ENCODE measurements around the gene RUBCNL.

RUBCNL gene

GRCh38 chr13:46313024-46313423 lies 74.0 kb downstream of the RUBCNL start:
- no peaks in the 10 kb centered on the region for H3K4me1 ChIP-seq
- no peaks in the 10 kb centered on the region for H3K9me3 ChIP-seq (ENCODE audit: control insufficient read depth, low read length)
- no peaks in the 10 kb centered on the region for H3K27me3 ChIP-seq (ENCODE audit: control insufficient read depth, insufficient read depth, low read length)
- no peak overlapping the region for H3K9ac ChIP-seq
- H3K4me2 ChIP-seq (ENCODE audit: low read length): no peak overlapping the region
- H3K4me3 ChIP-seq (ENCODE audit: low read depth, low read length): no peak overlapping the region
- no peak for TF ChIP-seq CTCF (IDR thresholded peaks at IDR 0.05)
- no peak overlapping the region for H3K27ac ChIP-seq
- H3K36me3 ChIP-seq (ENCODE audit: control insufficient read depth, insufficient read depth, low read length): no peaks in the 10 kb centered on the region
- no peaks in the 10 kb centered on the region for H3K79me2 ChIP-seq
- no peak overlapping the region for H2AFZ ChIP-seq

- H3K27ac ChIP-seq: no peak overlapping the region
- H3K36me3 ChIP-seq (ENCODE audit: control insufficient read depth, insufficient read depth, low read length): no peaks in the 10 kb centered on the region
- no peak for TF ChIP-seq CTCF (IDR thresholded peaks at IDR 0.05)
- H3K27me3 ChIP-seq (ENCODE audit: control insufficient read depth, insufficient read depth, low read length): no peaks in the 10 kb centered on the region
- H3K79me2 ChIP-seq: no peaks in the 10 kb centered on the region
- H3K9me3 ChIP-seq (ENCODE audit: control insufficient read depth, low read length): no peaks in the 10 kb centered on the region
- no peak overlapping the region for H3K9ac ChIP-seq
- no peak overlapping the region for H3K4me2 ChIP-seq (ENCODE audit: low read length)
- no peak overlapping the region for H2AFZ ChIP-seq
- H3K4me3 ChIP-seq (ENCODE audit: low read depth, low read length): no peak overlapping the region
- no peaks in the 10 kb centered on the region for H3K4me1 ChIP-seq
Measured at GRCh38 chr13:46311217-46311616, 75.8 kb downstream of the RUBCNL start.

GRCh38 chr13:46310066-46310465 lies 77.0 kb downstream of the RUBCNL start:
- Histone ChIP-seq H3K4me3 (ENCODE audit: low read depth, low read length) (no peak overlapping the region), H2AFZ (no peak overlapping the region), H3K27ac (no peak overlapping the region), H3K9me3 (ENCODE audit: control insufficient read depth, low read length) (no peaks in the 10 kb centered on the region), H3K79me2 (no peaks in the 10 kb centered on the region), H3K27me3 (ENCODE audit: control insufficient read depth, insufficient read depth, low read length) (no peaks in the 10 kb centered on the region), H3K4me2 (ENCODE audit: low read length) (no peak overlapping the region), H3K4me1 (no peaks in the 10 kb centered on the region), H3K9ac (no peak overlapping the region), H3K36me3 (ENCODE audit: control insufficient read depth, insufficient read depth, low read length) (no peaks in the 10 kb centered on the region)
- no peak for TF ChIP-seq CTCF (IDR thresholded peaks at IDR 0.05)

- H3K9me3 ChIP-seq (ENCODE audit: control insufficient read depth, low read length): no peaks in the 10 kb centered on the region
- H3K27me3 ChIP-seq (ENCODE audit: control insufficient read depth, insufficient read depth, low read length): no peaks in the 10 kb centered on the region
- no peaks in the 10 kb centered on the region for H3K79me2 ChIP-seq
- no peak overlapping the region for H2AFZ ChIP-seq
- H3K4me3 ChIP-seq (ENCODE audit: low read depth, low read length): no peak overlapping the region
- H3K4me2 ChIP-seq (ENCODE audit: low read length): no peak overlapping the region
- no peaks in the 10 kb centered on the region for H3K36me3 ChIP-seq (ENCODE audit: control insufficient read depth, insufficient read depth, low read length)
- H3K4me1 ChIP-seq: no peaks in the 10 kb centered on the region
- H3K27ac ChIP-seq: no peak overlapping the region
- no peak for TF ChIP-seq CTCF (IDR thresholded peaks at IDR 0.05)
- H3K9ac ChIP-seq: no peak overlapping the region
Measured at GRCh38 chr13:46307554-46307953, 79.5 kb downstream of the RUBCNL start.

GRCh38 chr13:46304546-46304945 lies 82.5 kb downstream of the RUBCNL start:
- H3K27me3 ChIP-seq (ENCODE audit: control insufficient read depth, insufficient read depth, low read length): no peaks in the 10 kb centered on the region
- no peak overlapping the region for H3K4me2 ChIP-seq (ENCODE audit: low read length)
- no peak overlapping the region for H3K9ac ChIP-seq
- TF ChIP-seq CTCF (IDR thresholded peaks at IDR 0.05): no peak
- H3K27ac ChIP-seq: no peak overlapping the region
- H2AFZ ChIP-seq: no peak overlapping the region
- H3K9me3 ChIP-seq (ENCODE audit: control insufficient read depth, low read length): no peaks in the 10 kb centered on the region
- H3K4me3 ChIP-seq (ENCODE audit: low read depth, low read length): no peak overlapping the region
- no peaks in the 10 kb centered on the region for H3K4me1 ChIP-seq
- no peaks in the 10 kb centered on the region for H3K36me3 ChIP-seq (ENCODE audit: control insufficient read depth, insufficient read depth, low read length)
- no peaks in the 10 kb centered on the region for H3K79me2 ChIP-seq
